Measurements from ENCODE around the gene NEDD4L.

GRCh38 chr18:58103339-58103985 lies 59.4 kb downstream of the NEDD4L start:
- TF ChIP-seq TAF1 (conservative IDR thresholded peaks at IDR 0.05) (no peak), HNF4A (conservative IDR thresholded peaks at IDR 0.05) (no peak), JUND (IDR thresholded peaks at IDR 0.05) (no peak), CTCF (IDR thresholded peaks at IDR 0.05; ENCODE audit: low read depth, low read length, missing input control) (no peak), RAD21 (IDR thresholded peaks at IDR 0.05) (no peak), HNF4G (IDR thresholded peaks at IDR 0.05) (no peak), ATF3 (IDR thresholded peaks at IDR 0.05) (no peak), SP1 (IDR thresholded peaks at IDR 0.05) (no peak)
- TF ChIP-seq, protein P1, sequence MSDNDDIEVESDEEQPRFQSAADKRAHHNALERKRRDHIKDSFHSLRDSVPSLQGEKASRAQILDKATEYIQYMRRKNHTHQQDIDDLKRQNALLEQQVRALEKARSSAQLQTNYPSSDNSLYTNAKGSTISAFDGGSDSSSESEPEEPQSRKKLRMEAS (IDR thresholded peaks at IDR 0.05), result no peak
- TF ChIP-seq, protein P2, sequence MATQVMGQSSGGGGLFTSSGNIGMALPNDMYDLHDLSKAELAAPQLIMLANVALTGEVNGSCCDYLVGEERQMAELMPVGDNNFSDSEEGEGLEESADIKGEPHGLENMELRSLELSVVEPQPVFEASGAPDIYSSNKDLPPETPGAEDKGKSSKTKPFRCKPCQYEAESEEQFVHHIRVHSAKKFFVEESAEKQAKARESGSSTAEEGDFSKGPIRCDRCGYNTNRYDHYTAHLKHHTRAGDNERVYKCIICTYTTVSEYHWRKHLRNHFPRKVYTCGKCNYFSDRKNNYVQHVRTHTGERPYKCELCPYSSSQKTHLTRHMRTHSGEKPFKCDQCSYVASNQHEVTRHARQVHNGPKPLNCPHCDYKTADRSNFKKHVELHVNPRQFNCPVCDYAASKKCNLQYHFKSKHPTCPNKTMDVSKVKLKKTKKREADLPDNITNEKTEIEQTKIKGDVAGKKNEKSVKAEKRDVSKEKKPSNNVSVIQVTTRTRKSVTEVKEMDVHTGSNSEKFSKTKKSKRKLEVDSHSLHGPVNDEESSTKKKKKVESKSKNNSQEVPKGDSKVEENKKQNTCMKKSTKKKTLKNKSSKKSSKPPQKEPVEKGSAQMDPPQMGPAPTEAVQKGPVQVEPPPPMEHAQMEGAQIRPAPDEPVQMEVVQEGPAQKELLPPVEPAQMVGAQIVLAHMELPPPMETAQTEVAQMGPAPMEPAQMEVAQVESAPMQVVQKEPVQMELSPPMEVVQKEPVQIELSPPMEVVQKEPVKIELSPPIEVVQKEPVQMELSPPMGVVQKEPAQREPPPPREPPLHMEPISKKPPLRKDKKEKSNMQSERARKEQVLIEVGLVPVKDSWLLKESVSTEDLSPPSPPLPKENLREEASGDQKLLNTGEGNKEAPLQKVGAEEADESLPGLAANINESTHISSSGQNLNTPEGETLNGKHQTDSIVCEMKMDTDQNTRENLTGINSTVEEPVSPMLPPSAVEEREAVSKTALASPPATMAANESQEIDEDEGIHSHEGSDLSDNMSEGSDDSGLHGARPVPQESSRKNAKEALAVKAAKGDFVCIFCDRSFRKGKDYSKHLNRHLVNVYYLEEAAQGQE (IDR thresholded peaks at IDR 0.05), result no peak

All from liver (tissue), 3 donors.